Caco-2 (cell line): ENCODE data around the gene ARL10. TPM values are rescaled to one million over a fixed set of nuclear protein-coding genes. Genes with fewer than 3 reads are reported as not detected.

Experiments used
- BruUV-seq: library from RNA; stranded (reverse); fragments of 400-500 nt; replicated peaks from 2 replicates; lab custom pipeline; 2021; lab: Mats Ljungman, UMichigan
- CTCF ChIA-PET: fragments of 300-600 bp; sonication (Branson Sonifier 250); formaldehyde crosslinking; loops from one replicate; lab custom pipeline; 2022; ENCODE audit warnings: antibody characterized with exemption; lab: Charles Lee
- POLR2A ChIA-PET: fragments of 300-600 bp; sonication (Branson Sonifier 250); formaldehyde crosslinking; loops from one replicate; lab custom pipeline; 2022; ENCODE audit warnings: antibody characterized with exemption; lab: Charles Lee
- DNase-seq, 2 experiments: peaks; one replicate each; pipeline versions ENCODE4 v3.0.0 to v3.0.0-alpha.2; 2020 to 2022
- H3K27me3 ChIP-seq: replicated peaks from 2 replicates; pipeline ENCODE4 v1.6.0; 2011; ENCODE audit warnings: low read length; ENCODE audit not compliant: control insufficient read depth, insufficient read depth
- H3K36me3 ChIP-seq: 2 replicates; pipeline ENCODE4 v1.5.1; 2011; ENCODE audit warnings: low read length; ENCODE audit not compliant: control insufficient read depth, insufficient read depth
- H3K4me1 ChIP-seq: fragments of 250-450 bp; sonication (Bioruptor Pico); 2 replicates; pipeline ENCODE4 v1.5.1; 2020; ENCODE audit warnings: mild to moderate bottlenecking
- H3K4me3 ChIP-seq: 2 replicates; pipeline ENCODE4 v1.5.1; 2011; ENCODE audit warnings: low read depth, mild to moderate bottlenecking, control low read depth, low read length
- H3K9me3 ChIP-seq: fragments of 250-450 bp; sonication (Bioruptor Pico); 2 replicates; pipeline ENCODE4 v1.5.1; 2020; ENCODE audit warnings: mild to moderate bottlenecking, moderate library complexity
- H3K27ac Mint-ChIP-seq: one replicate; pipeline ENCODE4 v1.8.0; 2022; ENCODE audit warnings: mixed read lengths; ENCODE audit not compliant: unreplicated experiment
- H3K27me3 Mint-ChIP-seq: one replicate; pipeline ENCODE4 v1.8.0; 2022; ENCODE audit warnings: mixed read lengths; ENCODE audit not compliant: insufficient read depth, unreplicated experiment
- H3K36me3 Mint-ChIP-seq: one replicate; pipeline ENCODE4 v1.8.0; 2022; ENCODE audit warnings: mild to moderate bottlenecking, mixed read lengths; ENCODE audit not compliant: insufficient read depth, unreplicated experiment
- H3K4me1 Mint-ChIP-seq: one replicate; pipeline ENCODE4 v1.8.0; 2022; ENCODE audit warnings: low read depth, mixed read lengths; ENCODE audit not compliant: unreplicated experiment
- H3K4me3 Mint-ChIP-seq: one replicate; pipeline ENCODE4 v1.8.0; 2022; ENCODE audit warnings: mild to moderate bottlenecking, moderate library complexity, mixed read lengths; ENCODE audit not compliant: unreplicated experiment
- H3K9me3 Mint-ChIP-seq: one replicate; pipeline ENCODE4 v1.8.0; 2022; ENCODE audit warnings: mixed read lengths; ENCODE audit not compliant: unreplicated experiment
- CTCF ChIP-seq, 2 experiments: fragments of 200-600 bp in 1 of 2; IDR thresholded peaks; 1 replicate in 1 of 2; 2 replicates in 1 of 2; pipeline versions ENCODE4 v1.5.1 to v1.8.0; 2011 to 2022; ENCODE audit warnings: antibody characterized with exemption in 1 of 2, control low read depth in 1 of 2, inconsistent platforms in 1 of 2, low read depth in 1 of 2, low read length in 1 of 2, mild to moderate bottlenecking in 1 of 2, moderate library complexity in 1 of 2; ENCODE audit not compliant: insufficient read depth in 1 of 2, severe bottlenecking in 1 of 2, unreplicated experiment in 1 of 2
- intact Hi-C: fragments of 100-400 bp; cut with micrococcal nuclease; formaldehyde crosslinking; loops from one replicate; pipeline ENCODE4 v1.10.0; 2022; ENCODE audit not compliant: unreplicated experiment
- microRNA-seq: library from miRNA; unstranded; fragments of <30 nt; microRNA quantifications from one replicate; pipeline ENCODE4 v1.2.0, GENCODE V29; 2022
- total RNA-seq: library from RNA; stranded (reverse); gene quantifications from 2 replicates; pipeline ENCODE4 v1.2.3, GENCODE V29; 2022

Gene ARL10
- total RNA-seq, 1 experiment from 2014 or later, result 2.3 TPM

- Histone ChIP-seq H3K9me3 (no peaks in the 10 kb centered on the region), H3K36me3 (no peaks in the 10 kb centered on the region), H3K27me3 (no peaks in the 10 kb centered on the region), H3K4me1 (peaks cover 11% of the 10 kb centered on the region), H3K4me3 (no peak overlapping the region)
- no peak overlapping the region for H3K4me3 Mint-ChIP-seq
- TF ChIP-seq CTCF (IDR thresholded peaks at IDR 0.05; ENCODE audit: insufficient read depth in 1 of 2, low read depth in 1 of 2, low read length in 1 of 2, severe bottlenecking in 1 of 2, unreplicated experiment in 1 of 2), result peak in 1 of 2 experiments; percentile 20
- no peak overlapping the region for H3K27ac Mint-ChIP-seq
- H3K27me3 Mint-ChIP-seq, result no peaks in the 10 kb centered on the region
- intact Hi-C loops, result no loop called here
- BruUV-seq, result no TSS peak
- POLR2A ChIA-PET, result no interaction called here
- peaks cover 8% of the 10 kb centered on the region for H3K36me3 Mint-ChIP-seq
- CTCF ChIA-PET, result interaction anchor here (1.1 kb wide), 1 partner anchor 18 kb away, joined by 3 read pairs; no protein-coding TSS in a partner anchor
- peaks cover 9% of the 10 kb centered on the region for H3K9me3 Mint-ChIP-seq
- peaks cover 7% of the 10 kb centered on the region for H3K4me1 Mint-ChIP-seq
- DNase-seq, result no peak
Measured at GRCh38 chr5:176429972-176430371, 64.7 kb downstream of the ARL10 start.

Small RNA genes within 50 kb of the gene (microRNA-seq; reads per million reads assigned to microRNA genes)
- gene MIR1271, result not detected

Other genes starting within 250 kb of the ARL10 start
- gene SIMC1, start 127.1 kb upstream of the ARL10 start, total RNA-seq, result 40.2 and 42.3 TPM in 2 replicates
- gene KIAA1191, start 3.7 kb upstream of the ARL10 start, total RNA-seq, result 119 and 123 TPM in 2 replicates
- 48.0 and 56.4 TPM in 2 replicates for gene NOP16, start 23.1 kb downstream of the ARL10 start, total RNA-seq
- 110 and 118 TPM in 2 replicates for gene HIGD2A, start 23.3 kb downstream of the ARL10 start, total RNA-seq
- gene CLTB, start 51.1 kb downstream of the ARL10 start, total RNA-seq, result 78.9 and 80.0 TPM in 2 replicates
- 55.5 and 57.9 TPM in 2 replicates for gene FAF2, start 82.9 kb downstream of the ARL10 start, total RNA-seq
- gene RNF44, start 171.9 kb downstream of the ARL10 start, total RNA-seq, result 84.2 and 90.8 TPM in 2 replicates
- gene CDHR2, start 183.9 kb downstream of the ARL10 start, total RNA-seq, result 0.19 and 0.59 TPM in 2 replicates
- gene GPRIN1, start 244.7 kb downstream of the ARL10 start, total RNA-seq, result 3.9 and 5.2 TPM in 2 replicates